Lung (tissue), 12 donors: ENCODE data around the gene ILK. TPM values are rescaled to one million over a fixed set of nuclear protein-coding genes. Genes with fewer than 3 reads are reported as not detected.

Experiments
- ATAC-seq: fragments of 200-7000 bp; cut with Tn5 transposase; one replicate; pipeline ENCODE4 v1.9.1; 2020; ENCODE audit warnings: moderate number of reproducible peaks; ENCODE audit not compliant: insufficient read depth, low FRiP score
- DNase-seq, 3 donors: peaks; one replicate each; pipeline ENCODE4 v3.0.0-alpha.2; 2013 to 2017
- H3K27ac ChIP-seq, 2 donors: one replicate each; pipeline ENCODE4 v1.5.1; 2013; ENCODE audit warnings: mild to moderate bottlenecking in 2 of 2, moderate library complexity in 2 of 2, control low read depth in 1 of 2, inconsistent platforms in 1 of 2, low read depth in 1 of 2, low read length in 1 of 2
- H3K27me3 ChIP-seq, 3 donors: one replicate each; pipeline ENCODE4 v1.5.1; 2013; ENCODE audit warnings: low read length in 2 of 3; ENCODE audit not compliant: control insufficient read depth in 3 of 3, insufficient read depth in 3 of 3
- H3K36me3 ChIP-seq, 4 donors: one replicate each; pipeline ENCODE4 v1.5.1; 2013; ENCODE audit warnings: low read length in 4 of 4, mild to moderate bottlenecking in 1 of 4, moderate library complexity in 1 of 4; ENCODE audit not compliant: control insufficient read depth in 4 of 4, insufficient read depth in 4 of 4
- H3K4me1 ChIP-seq, 5 donors: one replicate each; pipeline ENCODE4 v1.5.1; 2013; ENCODE audit warnings: low read length in 5 of 5, mild to moderate bottlenecking in 2 of 5, moderate library complexity in 1 of 5; ENCODE audit not compliant: control insufficient read depth in 5 of 5, insufficient read depth in 5 of 5
- H3K4me3 ChIP-seq: one replicate; pipeline ENCODE4 v1.5.1; 2013; ENCODE audit warnings: mild to moderate bottlenecking, control low read depth, moderate library complexity
- H3K9ac ChIP-seq, 2 donors: one replicate each; pipeline ENCODE4 v1.5.1; 2013; ENCODE audit warnings: low read length in 2 of 2, control low read depth in 1 of 2; ENCODE audit not compliant: insufficient read depth in 1 of 2
- H3K9me3 ChIP-seq, 4 donors: one replicate each; pipeline ENCODE4 v1.5.1; 2013; ENCODE audit warnings: low read length in 3 of 4, mild to moderate bottlenecking in 1 of 4, moderate library complexity in 1 of 4; ENCODE audit not compliant: control insufficient read depth in 4 of 4, insufficient read depth in 3 of 4
- WGBS, 2 donors: extraction: QIAGEN DNeasy Blood & Tissue Kit; methylation state at CpG; one replicate each; pipeline ENCODE4 v1.1.7; 2013; 5-methylcytosine and 5-hydroxymethylcytosine counted together
- polyA plus RNA-seq, 2 donors: library from polyadenylated mRNA; stranded (reverse); fragments of 200-250 nt; gene quantifications; one replicate each; pipeline ENCODE4 v1.2.1, GENCODE V29; 2013
- total RNA-seq, 2 donors: library from RNA; depleted of rRNA in 1 of 2; stranded (reverse); fragments of >200 nt in 1 of 2; gene quantifications; one replicate each; pipeline ENCODE4 v1.2.1, GENCODE V29; 2014 to 2021
- TF ChIP-seq, protein P1 (sequence below): IDR thresholded peaks from 2 replicates; pipeline ENCODE4 v1.5.1; 2012; ENCODE audit warnings: mild to moderate bottlenecking; ENCODE audit errors: control extremely low read depth, extremely low read depth
- donor health status: control.
- donor health status: control.
- donor health status: Bipolar disorder and iron deficiency.
- donor health status: healthy.
- donor health status: DM: yes; HTN: yes; CAD: no.

Gene ILK
- total and polyA plus RNA-seq, 4 donors, result 91.1 to 147 (median 136) TPM

DNA sequence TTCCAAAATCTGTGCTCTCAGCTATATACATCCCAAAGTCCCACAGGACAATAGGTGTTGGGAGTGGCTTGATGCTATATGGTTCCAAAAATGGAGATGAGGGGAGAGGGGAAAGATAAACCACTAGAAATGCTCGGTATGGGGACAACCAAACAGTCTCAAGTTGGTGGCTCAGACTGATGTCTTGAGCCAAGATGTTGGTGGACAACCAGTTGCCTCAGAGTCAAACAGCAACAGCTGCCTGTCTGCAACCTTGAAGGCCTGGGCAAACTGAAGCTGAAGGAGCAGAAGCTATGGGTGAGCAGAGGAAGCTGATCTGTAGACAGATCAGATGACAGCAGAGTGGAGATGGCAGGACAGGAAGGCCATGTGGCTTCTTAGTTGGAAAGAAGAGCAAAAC is 4.1 kb upstream of the ILK start:
- H3K27me3 ChIP-seq, result no peaks in the 10 kb centered on the region
- H3K4me1 ChIP-seq, result peaks cover 0 to 42% (median 12%) of the 10 kb centered on the region in 5 donors
- DNase-seq (no peak), ATAC-seq (no peak)
- no peak overlapping the region for H3K4me3 ChIP-seq
- no peaks in the 10 kb centered on the region for H3K9me3 ChIP-seq
- TF ChIP-seq, protein P1, sequence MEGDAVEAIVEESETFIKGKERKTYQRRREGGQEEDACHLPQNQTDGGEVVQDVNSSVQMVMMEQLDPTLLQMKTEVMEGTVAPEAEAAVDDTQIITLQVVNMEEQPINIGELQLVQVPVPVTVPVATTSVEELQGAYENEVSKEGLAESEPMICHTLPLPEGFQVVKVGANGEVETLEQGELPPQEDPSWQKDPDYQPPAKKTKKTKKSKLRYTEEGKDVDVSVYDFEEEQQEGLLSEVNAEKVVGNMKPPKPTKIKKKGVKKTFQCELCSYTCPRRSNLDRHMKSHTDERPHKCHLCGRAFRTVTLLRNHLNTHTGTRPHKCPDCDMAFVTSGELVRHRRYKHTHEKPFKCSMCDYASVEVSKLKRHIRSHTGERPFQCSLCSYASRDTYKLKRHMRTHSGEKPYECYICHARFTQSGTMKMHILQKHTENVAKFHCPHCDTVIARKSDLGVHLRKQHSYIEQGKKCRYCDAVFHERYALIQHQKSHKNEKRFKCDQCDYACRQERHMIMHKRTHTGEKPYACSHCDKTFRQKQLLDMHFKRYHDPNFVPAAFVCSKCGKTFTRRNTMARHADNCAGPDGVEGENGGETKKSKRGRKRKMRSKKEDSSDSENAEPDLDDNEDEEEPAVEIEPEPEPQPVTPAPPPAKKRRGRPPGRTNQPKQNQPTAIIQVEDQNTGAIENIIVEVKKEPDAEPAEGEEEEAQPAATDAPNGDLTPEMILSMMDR, result no peak
- WGBS, 2 donors, result 80 to 83% methylated on average over 1 of the region's 1 CpG
- peaks cover 25 to 45% (median 28%) of the 10 kb centered on the region in 4 donors for H3K36me3 ChIP-seq
- H3K27ac ChIP-seq, result no peak overlapping the region
- H3K9ac ChIP-seq, result no peak overlapping the region

GRCh38 chr11:6599881-6600390 is 3.6 kb upstream of the ILK start:
- Histone ChIP-seq H3K9me3 (no peaks in the 10 kb centered on the region), H3K27ac (no peak overlapping the region), H3K9ac (no peak overlapping the region), H3K27me3 (no peaks in the 10 kb centered on the region), H3K4me3 (no peak overlapping the region), H3K4me1 (peaks cover 2 to 42% (median 17%) of the 10 kb centered on the region in 5 donors), H3K36me3 (peaks cover 23 to 42% (median 28%) of the 10 kb centered on the region in 4 donors)
- WGBS, 2 donors, result 80 to 92% methylated on average over 2 of the region's 2 CpGs
- ATAC-seq (no peak), DNase-seq (no peak)
- TF ChIP-seq, protein P1, result no peak

DNA sequence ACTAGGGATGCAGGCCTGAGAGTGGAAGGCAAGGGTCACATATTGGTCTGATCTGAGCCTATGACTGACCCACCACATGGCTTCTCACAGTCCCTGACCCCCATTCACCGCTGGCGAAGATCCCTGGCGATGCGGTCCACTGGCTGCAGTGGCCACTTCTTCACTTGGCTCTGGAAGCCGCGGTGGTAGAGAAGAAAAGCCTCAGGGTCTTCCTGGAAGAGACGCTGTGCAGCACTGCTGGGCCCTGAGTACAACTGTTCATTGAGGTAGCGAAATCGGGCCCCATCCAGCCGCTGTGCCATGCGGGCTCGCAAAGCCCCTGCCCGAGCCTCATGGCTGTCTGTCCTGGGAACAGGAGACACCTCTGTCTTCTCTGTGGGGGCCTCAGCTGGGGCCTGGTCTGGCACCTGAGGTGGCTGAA is 2.5 kb upstream of the ILK start:
- Histone ChIP-seq H3K9me3 (no peaks in the 10 kb centered on the region), H3K27me3 (no peaks in the 10 kb centered on the region), H3K27ac (no peak overlapping the region), H3K36me3 (peaks cover 23 to 34% (median 27%) of the 10 kb centered on the region in 4 donors), H3K4me1 (peaks cover 2 to 35% (median 24%) of the 10 kb centered on the region in 5 donors), H3K4me3 (no peak overlapping the region), H3K9ac (no peak overlapping the region)
- DNase-seq, result no peak
- 96 to 98% methylated on average over 13 of the region's 13 CpGs for WGBS, 2 donors
- TF ChIP-seq, protein P1, result no peak
- ATAC-seq, result no peak
